HG02840 (cell line): ENCODE data around the gene RWDD3.

Source experiments
- ATAC-seq: cut with Tn5 transposase; IDR thresholded peaks from one replicate; pipeline ENCODE4 v1.9.1; 2021; ENCODE audit warnings: mild to moderate bottlenecking, moderate library complexity, moderate number of reproducible peaks; ENCODE audit not compliant: unreplicated experiment, low FRiP score

The RWDD3 gene, protein sequence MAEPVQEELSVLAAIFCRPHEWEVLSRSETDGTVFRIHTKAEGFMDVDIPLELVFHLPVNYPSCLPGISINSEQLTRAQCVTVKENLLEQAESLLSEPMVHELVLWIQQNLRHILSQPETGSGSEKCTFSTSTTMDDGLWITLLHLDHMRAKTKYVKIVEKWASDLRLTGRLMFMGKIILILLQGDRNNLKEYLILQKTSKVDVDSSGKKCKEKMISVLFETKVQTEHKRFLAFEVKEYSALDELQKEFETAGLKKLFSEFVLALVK

DNA sequence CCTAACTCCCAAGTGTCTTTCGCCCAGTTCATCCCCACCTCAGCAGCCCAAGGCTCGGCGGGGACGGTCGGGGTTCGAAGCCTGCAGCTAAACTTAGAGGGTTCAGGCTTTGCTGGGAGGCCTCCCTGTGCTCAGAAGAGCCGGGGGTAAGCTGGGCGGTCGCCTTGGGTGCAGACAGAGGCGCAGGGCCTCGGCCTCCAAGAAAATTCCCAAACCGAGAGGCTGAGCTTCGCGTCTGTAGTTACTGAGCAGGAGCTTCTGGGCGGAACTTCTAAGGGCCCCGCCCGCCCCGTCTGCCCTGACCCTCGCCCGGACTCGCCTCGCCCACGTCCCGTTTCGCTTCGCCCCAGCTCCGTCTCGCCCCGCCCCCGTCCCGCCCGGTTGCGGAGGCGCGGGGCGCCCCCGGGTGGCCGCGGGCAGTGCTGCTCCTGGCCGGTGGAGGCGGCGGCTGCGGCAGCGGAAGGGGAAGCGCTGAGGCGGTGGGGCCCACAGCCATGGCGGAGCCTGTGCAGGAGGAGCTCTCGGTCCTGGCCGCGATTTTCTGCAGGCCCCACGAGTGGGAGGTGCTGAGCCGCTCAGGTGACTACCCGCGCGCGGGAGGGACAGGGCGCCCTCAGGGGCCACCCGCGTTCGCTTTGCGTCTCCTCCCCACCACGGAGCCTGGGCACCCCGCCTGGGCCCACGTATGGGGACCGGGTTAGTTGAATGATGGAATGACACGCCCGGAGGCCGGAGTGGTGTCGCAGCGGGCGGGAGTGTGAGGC lies at the start of gene RWDD3:
RWDD3 (plus strand) TSS at position 474 of the 764 bp plus-strand sequence; CDS start at position 495, 21 bp downstream.
- peak; percentile 99 for ATAC-seq

DNA sequence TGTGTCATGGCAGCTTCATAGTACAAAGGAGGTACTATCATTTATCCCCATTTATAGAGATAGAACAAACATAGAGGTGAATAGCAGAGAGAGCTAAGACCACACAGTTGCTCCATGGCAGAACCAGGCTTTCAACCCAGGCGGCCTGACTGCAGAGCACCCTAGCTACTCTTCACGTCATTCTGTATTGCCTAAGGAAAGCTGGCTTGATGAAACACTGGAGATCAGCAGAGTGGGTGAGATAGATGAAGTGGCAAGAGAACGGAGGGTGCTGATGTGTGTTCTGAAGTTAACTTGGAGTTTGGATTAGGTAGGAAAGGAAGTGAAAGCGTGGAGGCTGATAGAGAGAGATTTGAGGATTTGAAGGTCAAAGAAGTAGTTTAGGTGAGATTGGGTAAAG lies 47.9 kb upstream of the RWDD3 start:
- ATAC-seq = no peak

- ATAC-seq = no peak
Measured at GRCh38 chr1:95193591-95193990, 40.4 kb upstream of the RWDD3 start.

- ATAC-seq = no peak
Measured at GRCh38 chr1:95195046-95195445, 39.0 kb upstream of the RWDD3 start.

- no peak for ATAC-seq
Measured at GRCh38 chr1:95196017-95196416, 38.0 kb upstream of the RWDD3 start.

DNA sequence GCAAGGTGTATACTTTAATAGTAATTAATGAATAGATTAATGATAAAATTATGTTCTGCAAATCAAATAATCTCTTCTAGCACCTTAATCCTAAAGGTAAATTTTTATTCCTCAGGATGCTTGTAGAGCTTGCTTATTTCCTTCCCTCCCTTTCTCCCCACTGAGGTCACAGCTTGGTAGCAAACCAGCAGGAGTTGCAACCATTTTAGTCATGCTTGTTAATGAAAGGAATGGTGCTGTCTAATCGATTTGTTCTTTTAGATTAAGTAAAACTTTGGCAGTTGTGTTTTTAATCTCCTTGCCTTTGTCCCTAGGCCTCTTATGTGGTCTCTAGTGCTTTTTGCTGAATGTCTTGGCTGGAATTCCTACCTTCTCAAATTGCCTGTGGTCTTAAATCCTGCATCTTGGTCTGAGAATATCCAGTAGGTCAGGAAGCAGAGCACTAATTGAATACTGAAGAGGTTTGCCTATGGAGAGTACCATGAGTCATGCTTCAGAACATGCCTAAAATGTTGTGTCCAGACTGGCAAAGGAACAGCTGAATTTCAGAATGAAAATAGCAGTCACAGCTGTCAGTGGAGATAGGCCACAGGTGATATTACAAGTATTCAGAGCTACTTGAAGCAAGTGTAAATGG lies 36.3 kb upstream of the RWDD3 start:
- no peak for ATAC-seq

DNA sequence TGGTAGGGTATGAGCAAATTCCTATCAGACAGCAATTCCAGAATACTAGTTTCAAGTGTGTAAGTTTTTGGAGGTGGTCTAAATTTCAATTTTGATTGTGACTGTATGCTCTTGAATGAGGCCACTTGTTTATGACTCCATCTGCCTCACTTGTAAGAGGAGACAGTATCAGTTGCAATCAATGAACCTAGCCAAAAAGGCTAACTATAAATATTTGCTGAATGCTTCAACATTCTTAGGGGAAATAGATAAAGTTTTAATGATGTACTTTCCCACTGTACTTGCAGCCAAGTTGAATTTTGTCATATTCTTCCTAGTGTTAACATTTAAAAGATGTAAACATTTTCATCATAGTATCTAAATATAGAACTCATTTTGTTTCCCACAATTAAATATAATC lies 32.1 kb upstream of the RWDD3 start:
- ATAC-seq = no peak

- ATAC-seq = no peak
Measured at GRCh38 chr1:95203908-95204437, 30.0 kb upstream of the RWDD3 start.

DNA sequence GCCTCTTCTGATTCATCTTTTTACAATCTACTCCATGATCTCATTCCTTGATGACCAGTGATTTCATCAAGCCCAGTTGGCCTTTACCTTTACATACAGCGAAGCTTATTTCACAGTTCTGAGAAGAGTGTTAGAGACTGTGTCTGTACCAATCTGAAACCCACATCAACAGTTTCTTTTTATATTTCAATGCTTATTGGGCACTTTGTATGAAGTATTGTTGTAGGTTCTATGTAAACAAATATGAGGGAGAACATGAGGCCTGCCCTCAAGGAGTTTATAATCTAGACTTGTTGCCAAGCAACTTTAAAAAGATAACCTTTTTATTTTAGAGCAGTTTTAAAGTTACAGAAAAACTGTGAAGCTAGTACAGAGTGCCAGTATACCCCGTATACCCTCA lies 27.5 kb upstream of the RWDD3 start:
- no peak for ATAC-seq

DNA sequence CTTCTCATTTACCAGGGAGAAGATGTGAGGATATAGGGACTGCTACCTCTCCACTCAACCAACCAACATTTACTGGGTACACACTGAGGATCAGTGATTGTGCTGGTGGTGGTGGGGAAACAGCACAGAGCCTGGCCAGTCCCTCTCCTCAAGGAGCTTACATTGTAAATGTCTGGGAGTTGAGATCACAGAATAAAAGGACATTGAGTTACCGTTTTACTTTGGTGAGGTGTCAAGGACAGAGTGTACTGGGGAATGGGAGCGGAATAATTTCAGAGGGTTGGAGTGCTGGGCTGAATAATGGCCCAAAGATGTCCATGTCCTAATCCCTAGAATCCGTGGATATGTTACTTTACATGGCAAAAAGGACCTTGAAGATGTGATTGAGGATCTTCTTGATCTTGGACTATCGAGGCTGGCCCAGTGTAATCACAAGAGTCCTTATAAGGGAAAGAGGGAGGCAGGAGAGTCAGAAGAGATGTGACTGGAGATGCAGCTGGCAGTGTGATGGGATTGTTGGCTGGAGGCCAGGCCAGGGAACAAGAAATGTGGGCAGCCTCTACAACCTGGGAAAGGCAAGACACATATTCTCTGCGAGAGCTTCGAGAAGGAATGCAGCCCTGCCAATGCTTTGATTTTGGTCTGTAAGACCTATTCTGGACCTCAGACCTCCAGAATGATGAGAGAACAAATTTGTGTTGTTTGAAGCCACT lies 26.6 kb upstream of the RWDD3 start:
- no peak for ATAC-seq

GRCh38 chr1:95208876-95209275 lies 25.1 kb upstream of the RWDD3 start:
- ATAC-seq = no peak

- ATAC-seq = no peak
Measured at GRCh38 chr1:95209291-95209690, 24.7 kb upstream of the RWDD3 start.

DNA sequence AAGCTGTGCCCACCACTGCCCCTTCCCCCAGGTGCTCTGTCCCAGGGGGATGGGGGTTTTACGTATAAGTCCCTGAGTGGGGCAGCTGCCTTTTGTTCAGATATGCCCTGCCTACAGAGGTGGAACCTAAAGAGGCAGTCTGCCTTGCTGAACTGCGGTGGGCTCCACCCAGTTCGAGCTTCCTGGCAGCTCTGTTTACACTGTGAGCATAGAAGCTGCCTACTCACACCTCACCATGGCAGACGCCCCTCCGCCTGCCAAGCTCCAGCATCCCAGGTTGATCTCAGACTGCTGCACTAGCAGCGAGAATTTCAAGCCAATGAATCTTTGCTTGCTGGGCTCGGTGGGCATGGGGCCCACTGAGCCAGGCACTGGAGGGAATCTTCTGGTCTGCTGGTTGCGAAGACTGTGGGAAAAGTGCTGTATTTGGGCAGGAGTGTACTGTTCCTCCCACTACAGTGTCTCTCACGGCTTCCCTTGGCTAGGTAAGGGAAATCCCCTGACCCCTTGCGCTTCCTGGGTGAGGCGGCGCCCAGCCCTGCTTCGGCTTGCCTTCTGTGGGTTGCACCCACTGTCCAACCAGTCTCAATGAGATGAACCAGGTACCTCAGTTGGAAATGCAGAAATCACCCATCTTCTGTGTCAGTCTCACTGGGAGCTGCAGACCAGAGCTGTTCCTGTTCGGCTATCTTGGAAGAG lies 17.6 kb upstream of the RWDD3 start:
- no peak for ATAC-seq

GRCh38 chr1:95217371-95217770 lies 16.6 kb upstream of the RWDD3 start:
- ATAC-seq = no peak

DNA sequence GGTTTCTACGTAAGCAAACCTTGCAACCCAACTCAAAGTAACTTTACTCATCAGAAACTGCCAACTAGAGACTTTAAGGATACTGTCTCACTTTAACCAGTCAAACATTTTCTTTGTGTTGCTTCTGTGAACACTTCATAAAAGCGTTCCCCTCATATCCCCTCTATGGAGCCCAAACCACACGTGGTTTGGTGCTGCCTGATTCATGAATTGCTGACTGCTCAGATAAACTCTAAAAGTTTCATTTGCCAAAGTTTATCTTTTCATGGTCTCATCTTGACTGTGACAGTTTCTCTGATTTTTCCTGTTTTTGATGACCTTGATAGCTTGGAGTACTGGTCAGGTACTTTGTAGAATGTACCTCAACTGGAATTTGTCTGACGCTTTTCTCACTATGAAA lies 14.6 kb upstream of the RWDD3 start:
- no peak for ATAC-seq

DNA sequence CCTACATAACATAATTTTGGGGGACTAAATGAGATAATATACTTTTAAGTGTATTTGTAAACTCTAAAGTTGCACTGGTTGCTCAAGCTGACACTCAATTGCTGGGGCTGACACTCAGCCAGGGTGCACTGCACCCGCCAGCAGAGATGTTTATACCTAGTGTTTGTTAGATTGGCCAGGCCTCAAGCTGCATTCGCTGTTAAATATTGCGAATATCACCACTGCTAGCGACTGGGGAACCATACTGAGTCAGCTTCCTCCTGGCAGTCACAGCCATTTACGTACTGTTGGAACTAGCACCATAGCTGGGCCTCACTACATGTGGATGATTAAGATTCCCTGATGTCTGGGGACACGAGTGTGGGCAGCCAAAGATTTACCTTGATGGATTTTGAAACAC lies 12.7 kb upstream of the RWDD3 start:
- ATAC-seq = no peak

DNA sequence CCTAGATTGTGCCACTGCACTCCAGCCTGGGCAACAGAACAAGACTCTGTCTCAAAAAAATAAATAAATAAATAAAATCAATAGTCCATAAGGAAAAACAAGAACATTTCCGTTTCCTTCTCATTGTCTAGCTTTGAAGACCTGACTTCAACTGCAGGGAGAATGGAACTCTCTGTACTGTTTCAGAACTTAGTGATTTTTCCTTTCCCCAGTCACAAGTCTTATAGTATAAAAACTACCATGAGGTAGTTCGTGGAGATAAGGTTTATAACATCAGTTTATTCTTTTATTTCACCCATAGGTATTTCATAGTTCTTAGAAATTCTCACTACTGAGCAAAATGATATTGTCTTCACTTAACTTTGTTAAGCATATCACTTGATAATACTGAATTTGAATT lies 11.4 kb upstream of the RWDD3 start:
- no peak for ATAC-seq

DNA sequence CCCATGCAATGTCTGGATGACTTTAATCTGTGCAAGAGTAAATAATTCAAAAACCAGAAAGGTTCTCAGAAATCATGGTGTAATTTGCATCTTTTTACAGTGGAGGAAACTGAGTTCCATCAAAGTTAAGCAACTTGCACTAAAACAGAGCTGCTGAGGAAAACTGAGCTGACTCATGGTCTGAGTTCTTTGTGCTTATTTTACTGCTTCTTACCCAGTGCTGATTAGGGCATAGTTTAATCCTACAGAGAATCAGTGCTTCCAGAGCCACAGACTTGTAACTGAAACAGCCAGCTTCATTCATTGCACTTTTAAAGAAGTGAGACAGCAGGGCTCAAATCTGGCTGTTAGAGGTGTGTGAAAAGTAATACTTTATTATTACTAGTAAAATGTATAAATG lies 10.9 kb upstream of the RWDD3 start:
- no peak for ATAC-seq

DNA sequence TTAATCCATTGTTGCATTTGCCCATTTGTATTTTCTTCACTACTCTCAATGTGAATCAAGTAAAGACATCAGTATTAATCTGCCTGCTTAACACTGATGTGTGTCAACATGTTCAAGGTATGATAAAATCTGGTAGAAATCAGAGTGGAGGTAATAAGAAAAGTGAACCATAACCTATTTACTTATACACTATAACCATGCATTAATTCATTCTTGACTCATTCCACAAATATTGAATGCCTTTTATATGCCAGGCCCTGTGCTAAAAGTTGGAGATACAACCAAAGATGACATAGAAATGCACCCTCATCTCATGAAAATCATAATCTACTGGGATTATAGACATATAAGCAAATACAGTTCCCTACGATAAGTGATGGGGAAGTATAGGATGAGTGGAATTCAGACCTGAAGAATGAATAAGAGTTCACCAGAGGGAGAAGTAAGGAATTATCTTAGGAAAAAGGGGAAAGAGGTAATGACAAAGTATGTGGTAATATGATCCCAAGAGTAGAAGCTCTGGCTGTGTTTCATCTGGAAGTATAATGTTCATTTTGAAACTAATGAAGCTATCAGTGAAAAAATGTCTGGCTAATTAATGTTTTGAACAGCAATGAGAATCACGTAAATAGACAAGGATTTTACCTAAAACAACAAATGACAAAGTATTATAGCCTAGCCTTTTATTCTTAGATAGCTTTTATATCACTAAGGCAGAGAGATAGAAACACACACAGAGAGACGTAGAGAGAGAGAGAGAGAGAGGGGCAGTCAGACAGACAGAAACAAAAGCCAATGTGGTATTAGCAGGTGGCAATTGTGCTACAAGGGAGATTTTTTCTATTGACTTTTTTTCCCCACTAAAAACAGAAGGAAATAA lies 7.0 kb upstream of the RWDD3 start:
- ATAC-seq = no peak
